ENCODE results near the gene BIRC2.

GRCh38 chr11:102332611-102332994 lies 14.4 kb upstream of the BIRC2 start:
- TF ChIP-seq SPI1 (IDR thresholded peaks at IDR 0.05; ENCODE audit: low read depth, low read length), result no peak
- no peak for TF ChIP-seq POLR2A (IDR thresholded peaks at IDR 0.05; ENCODE audit: low read depth, low read length)
- TF ChIP-seq TAF1 (IDR thresholded peaks at IDR 0.05; ENCODE audit: low read depth, low read length), result no peak
- no peak for TF ChIP-seq POLR2AphosphoS5 (IDR thresholded peaks at IDR 0.05; ENCODE audit: low read depth, low read length)
- TF ChIP-seq POU2F2 (IDR thresholded peaks at IDR 0.05; ENCODE audit: low read depth, low read length), result no peak
- TF ChIP-seq PAX5 (IDR thresholded peaks at IDR 0.05; ENCODE audit: insufficient read depth, low read length, severe bottlenecking), result no peak
